K562 treated with DMSO at 1 percent for 12 hours (cell line): Measurements from ENCODE around the gene TICRR. TPM values are rescaled to one million over a fixed set of nuclear protein-coding genes. Genes with fewer than 3 reads are reported as not detected.

ENCODE experiments used
- total RNA-seq: library from RNA; unstranded; fragments of 300-600 nt; gene quantifications from 2 replicates; pipeline ENCODE4 v1.2.3, GENCODE V29; 2022; ENCODE audit not compliant: insufficient read depth

The TICRR gene, protein sequence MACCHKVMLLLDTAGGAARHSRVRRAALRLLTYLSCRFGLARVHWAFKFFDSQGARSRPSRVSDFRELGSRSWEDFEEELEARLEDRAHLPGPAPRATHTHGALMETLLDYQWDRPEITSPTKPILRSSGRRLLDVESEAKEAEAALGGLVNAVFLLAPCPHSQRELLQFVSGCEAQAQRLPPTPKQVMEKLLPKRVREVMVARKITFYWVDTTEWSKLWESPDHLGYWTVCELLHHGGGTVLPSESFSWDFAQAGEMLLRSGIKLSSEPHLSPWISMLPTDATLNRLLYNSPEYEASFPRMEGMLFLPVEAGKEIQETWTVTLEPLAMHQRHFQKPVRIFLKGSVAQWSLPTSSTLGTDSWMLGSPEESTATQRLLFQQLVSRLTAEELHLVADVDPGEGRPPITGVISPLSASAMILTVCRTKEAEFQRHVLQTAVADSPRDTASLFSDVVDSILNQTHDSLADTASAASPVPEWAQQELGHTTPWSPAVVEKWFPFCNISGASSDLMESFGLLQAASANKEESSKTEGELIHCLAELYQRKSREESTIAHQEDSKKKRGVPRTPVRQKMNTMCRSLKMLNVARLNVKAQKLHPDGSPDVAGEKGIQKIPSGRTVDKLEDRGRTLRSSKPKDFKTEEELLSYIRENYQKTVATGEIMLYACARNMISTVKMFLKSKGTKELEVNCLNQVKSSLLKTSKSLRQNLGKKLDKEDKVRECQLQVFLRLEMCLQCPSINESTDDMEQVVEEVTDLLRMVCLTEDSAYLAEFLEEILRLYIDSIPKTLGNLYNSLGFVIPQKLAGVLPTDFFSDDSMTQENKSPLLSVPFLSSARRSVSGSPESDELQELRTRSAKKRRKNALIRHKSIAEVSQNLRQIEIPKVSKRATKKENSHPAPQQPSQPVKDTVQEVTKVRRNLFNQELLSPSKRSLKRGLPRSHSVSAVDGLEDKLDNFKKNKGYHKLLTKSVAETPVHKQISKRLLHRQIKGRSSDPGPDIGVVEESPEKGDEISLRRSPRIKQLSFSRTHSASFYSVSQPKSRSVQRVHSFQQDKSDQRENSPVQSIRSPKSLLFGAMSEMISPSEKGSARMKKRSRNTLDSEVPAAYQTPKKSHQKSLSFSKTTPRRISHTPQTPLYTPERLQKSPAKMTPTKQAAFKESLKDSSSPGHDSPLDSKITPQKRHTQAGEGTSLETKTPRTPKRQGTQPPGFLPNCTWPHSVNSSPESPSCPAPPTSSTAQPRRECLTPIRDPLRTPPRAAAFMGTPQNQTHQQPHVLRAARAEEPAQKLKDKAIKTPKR (N-terminal part only)
- 6.4 and 15.1 TPM in 2 replicates for total RNA-seq

DNA sequence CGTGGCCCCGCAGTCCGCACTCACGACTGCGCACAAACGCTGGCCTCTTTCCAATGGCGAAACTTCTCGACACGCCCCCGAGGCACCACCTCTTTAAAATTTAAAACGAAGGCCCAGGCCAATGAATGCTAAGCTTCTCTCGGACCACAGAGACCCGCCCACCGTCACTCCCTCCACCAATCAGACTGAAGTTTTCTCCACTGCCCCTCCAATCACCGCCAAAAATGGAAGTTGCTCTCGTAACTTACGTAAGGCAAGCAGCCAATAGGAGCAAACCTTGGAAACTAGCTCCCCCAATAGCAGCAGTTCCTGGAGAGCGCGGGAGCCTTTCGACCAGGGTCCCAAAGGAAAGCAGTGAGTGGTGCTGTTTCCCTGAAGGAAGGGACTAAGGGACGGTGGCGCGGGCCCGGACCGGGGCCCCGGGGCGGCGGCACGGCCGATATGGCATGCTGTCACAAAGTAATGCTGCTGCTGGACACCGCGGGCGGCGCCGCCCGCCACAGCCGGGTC is at the start of gene TICRR:
TSS of gene TICRR (plus strand) at position 324 of the 510 bp plus-strand sequence. CDS start at position 442, 118 bp downstream.

DNA sequence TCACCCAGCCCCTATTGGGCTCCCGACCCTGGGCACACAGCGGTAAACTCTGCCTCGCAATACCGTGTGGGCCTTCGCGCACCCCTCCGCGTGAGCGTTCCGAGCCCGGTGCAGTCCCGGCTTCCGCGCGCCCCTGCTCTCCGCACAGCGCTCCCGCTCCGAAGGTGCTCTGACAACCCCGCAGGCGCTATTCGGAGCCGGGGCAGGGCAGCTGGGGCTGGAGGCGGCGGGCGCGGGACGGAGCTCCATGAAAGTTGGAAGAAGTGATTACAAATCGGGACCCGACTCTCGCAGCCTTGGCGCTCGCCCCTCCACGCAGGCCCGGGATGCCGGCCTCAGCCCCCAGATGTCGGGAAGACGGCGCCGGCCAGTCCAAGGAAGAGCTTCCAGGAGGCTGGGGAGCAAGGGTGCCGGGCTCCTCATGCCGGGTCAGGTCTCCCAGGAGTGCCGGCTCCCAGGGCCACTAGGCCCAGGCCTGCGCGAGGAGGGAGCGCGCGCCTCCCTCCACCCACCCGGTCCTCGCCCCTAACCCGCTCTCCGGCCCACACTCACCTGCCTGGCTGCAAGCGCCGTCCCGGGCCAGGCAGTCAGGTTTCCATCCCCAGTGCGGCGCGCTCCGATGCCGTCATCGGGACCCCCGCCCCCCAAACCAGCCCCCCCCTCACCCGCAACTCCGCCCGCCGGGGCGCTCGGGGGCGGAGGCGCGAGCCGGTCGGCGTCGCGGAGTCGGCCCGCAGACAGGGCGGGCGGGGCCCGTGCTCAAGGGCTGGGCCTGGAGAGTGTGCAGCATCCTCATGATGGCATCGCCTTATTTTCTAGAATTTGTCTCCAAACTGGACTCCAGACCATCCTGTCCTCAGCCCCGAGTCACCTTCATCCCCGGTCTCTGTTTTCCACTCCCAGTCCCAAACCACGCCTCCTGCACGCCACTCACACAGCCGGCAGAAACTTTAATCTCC is 79.9 kb downstream of the TICRR start, which contains the start of gene KIF7:
TSS of gene KIF7 (minus strand) at position 621 of the 959 bp plus-strand sequence. CDS start 2,537 bp downstream, outside the sequence.

Other genes starting within 250 kb of the TICRR start
- gene POLG, start 240.6 kb upstream of the TICRR start, total RNA-seq, result 40.8 and 96.1 TPM in 2 replicates
- gene RHCG, start 78.9 kb upstream of the TICRR start, total RNA-seq, result not detected in 2 replicates
- gene KIF7, start 80.0 kb downstream of the TICRR start, total RNA-seq, result 1.2 and 1.6 TPM in 2 replicates
- not detected in 2 replicates for gene PLIN1, start 103.9 kb downstream of the TICRR start, total RNA-seq
- gene PEX11A, start 115.3 kb downstream of the TICRR start, total RNA-seq, result not detected in 2 replicates
- not detected in 2 replicates for gene WDR93, start 115.3 kb downstream of the TICRR start, total RNA-seq
- 0.34 and 0.43 TPM in 2 replicates for gene MESP1, start 175.8 kb downstream of the TICRR start, total RNA-seq
- gene MESP2, start 200.9 kb downstream of the TICRR start, total RNA-seq, result not detected in 2 replicates
- gene ANPEP, start 239.4 kb downstream of the TICRR start, total RNA-seq, result 0.42 and 4.7 TPM in 2 replicates